ENCODE data around the gene HAPLN2. TPM values are rescaled to one million over a fixed set of nuclear protein-coding genes. Genes with fewer than 3 reads are reported as not detected.

The HAPLN2 gene
- total and polyA plus RNA-seq, 2 experiments from 2014 or later: not detected

GRCh38 chr1:156666862-156667609, 47.8 kb downstream of the HAPLN2 start:
- Histone ChIP-seq H3K36me3 (replicated peaks; ENCODE audit: insufficient read depth, low read depth) (no peaks in the 10 kb centered on the region), H3K9me3 (ENCODE audit: low read depth) (no peaks in the 10 kb centered on the region), H2AFZ (no peak overlapping the region), H4K20me1 (ENCODE audit: insufficient read depth, poor library complexity, severe bottlenecking) (no peaks in the 10 kb centered on the region), H3K27me3 (no peaks in the 10 kb centered on the region), H3K4me1 (ENCODE audit: insufficient read depth) (peaks cover 60% of the 10 kb centered on the region), H3K79me2 (no peaks in the 10 kb centered on the region), H3K4me2 (no peak overlapping the region), H3K27ac (peak overlapping the region; percentile 86), H3K4me3 (no peak overlapping the region), H3K9me2 (replicated peaks; ENCODE audit: insufficient read depth) (no peaks in the 10 kb centered on the region)
- TF ChIP-seq, protein P1, sequence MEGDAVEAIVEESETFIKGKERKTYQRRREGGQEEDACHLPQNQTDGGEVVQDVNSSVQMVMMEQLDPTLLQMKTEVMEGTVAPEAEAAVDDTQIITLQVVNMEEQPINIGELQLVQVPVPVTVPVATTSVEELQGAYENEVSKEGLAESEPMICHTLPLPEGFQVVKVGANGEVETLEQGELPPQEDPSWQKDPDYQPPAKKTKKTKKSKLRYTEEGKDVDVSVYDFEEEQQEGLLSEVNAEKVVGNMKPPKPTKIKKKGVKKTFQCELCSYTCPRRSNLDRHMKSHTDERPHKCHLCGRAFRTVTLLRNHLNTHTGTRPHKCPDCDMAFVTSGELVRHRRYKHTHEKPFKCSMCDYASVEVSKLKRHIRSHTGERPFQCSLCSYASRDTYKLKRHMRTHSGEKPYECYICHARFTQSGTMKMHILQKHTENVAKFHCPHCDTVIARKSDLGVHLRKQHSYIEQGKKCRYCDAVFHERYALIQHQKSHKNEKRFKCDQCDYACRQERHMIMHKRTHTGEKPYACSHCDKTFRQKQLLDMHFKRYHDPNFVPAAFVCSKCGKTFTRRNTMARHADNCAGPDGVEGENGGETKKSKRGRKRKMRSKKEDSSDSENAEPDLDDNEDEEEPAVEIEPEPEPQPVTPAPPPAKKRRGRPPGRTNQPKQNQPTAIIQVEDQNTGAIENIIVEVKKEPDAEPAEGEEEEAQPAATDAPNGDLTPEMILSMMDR (IDR thresholded peaks at IDR 0.05; ENCODE audit: poor library complexity): no peak
- no peak for TF ChIP-seq EZH2phosphoT487 (IDR thresholded peaks at IDR 0.05; ENCODE audit: low read depth, severe bottlenecking, unreplicated experiment)
- TF ChIP-seq EZH2 (IDR thresholded peaks at IDR 0.05; ENCODE audit: borderline replicate concordance): no peak
- DNase-seq (ENCODE audit: low spot score): no peak
- 87% methylated on average over 8 of the region's 9 CpGs for WGBS (ENCODE audit: low lambda C conversion rate, missing lambda C conversion rate)

DNA sequence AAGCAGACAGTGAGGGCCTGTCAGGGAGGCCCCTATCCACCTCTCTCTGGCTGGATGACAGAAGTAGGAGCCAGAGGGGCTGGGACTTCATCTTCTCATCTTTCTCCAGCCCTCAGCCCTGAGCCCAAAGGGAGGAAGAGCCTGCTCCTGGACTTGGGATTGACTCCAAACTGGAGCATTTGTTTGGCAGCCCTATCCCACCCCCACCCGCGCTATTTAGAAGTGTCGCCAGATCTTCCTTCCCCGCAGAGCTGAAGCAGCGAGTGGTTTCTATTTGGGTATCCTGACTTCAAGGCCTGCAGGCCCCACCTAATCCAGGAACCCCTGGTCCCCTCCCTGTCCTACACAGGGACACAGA, 48.4 kb downstream of the HAPLN2 start:
- 74% methylated on average over 5 of the region's 5 CpGs for WGBS (ENCODE audit: low lambda C conversion rate, missing lambda C conversion rate)

GRCh38 chr1:156667968-156668709, 48.9 kb downstream of the HAPLN2 start:
- no peak overlapping the region for H2AFZ ChIP-seq
- TF ChIP-seq EZH2phosphoT487 (IDR thresholded peaks at IDR 0.05; ENCODE audit: low read depth, severe bottlenecking, unreplicated experiment): no peak
- no peak for TF ChIP-seq EZH2 (IDR thresholded peaks at IDR 0.05; ENCODE audit: borderline replicate concordance)
- TF ChIP-seq, protein P1 (IDR thresholded peaks at IDR 0.05; ENCODE audit: poor library complexity): no peak
- H3K27ac ChIP-seq: peak overlapping the region; percentile 86
- H3K36me3 ChIP-seq (replicated peaks; ENCODE audit: insufficient read depth, low read depth): no peaks in the 10 kb centered on the region
- peaks cover 50% of the 10 kb centered on the region for H3K4me1 ChIP-seq (ENCODE audit: insufficient read depth)
- no peak for DNase-seq (ENCODE audit: low spot score)
- H3K79me2 ChIP-seq: no peaks in the 10 kb centered on the region
- H3K27me3 ChIP-seq: no peaks in the 10 kb centered on the region
- WGBS (ENCODE audit: low lambda C conversion rate, missing lambda C conversion rate): 62% methylated on average over 8 of the region's 9 CpGs
- no peak overlapping the region for H3K4me3 ChIP-seq
- H3K4me2 ChIP-seq: peak overlapping the region; percentile 19
- H3K9me3 ChIP-seq (ENCODE audit: low read depth): no peaks in the 10 kb centered on the region
- H3K9me2 ChIP-seq (replicated peaks; ENCODE audit: insufficient read depth): no peaks in the 10 kb centered on the region
- no peaks in the 10 kb centered on the region for H4K20me1 ChIP-seq (ENCODE audit: insufficient read depth, poor library complexity, severe bottlenecking)

More for the DNA sequence above, 48.4 kb downstream of the HAPLN2 start:
- TF ChIP-seq EZH2 (IDR thresholded peaks at IDR 0.05; ENCODE audit: borderline replicate concordance): no peak
- TF ChIP-seq, protein P1 (IDR thresholded peaks at IDR 0.05; ENCODE audit: poor library complexity): no peak
- TF ChIP-seq EZH2phosphoT487 (IDR thresholded peaks at IDR 0.05; ENCODE audit: low read depth, severe bottlenecking, unreplicated experiment): no peak
- Histone ChIP-seq H3K4me2 (peak overlapping the region; percentile 19), H3K27ac (peak overlapping the region; percentile 86), H3K36me3 (replicated peaks; ENCODE audit: insufficient read depth, low read depth) (no peaks in the 10 kb centered on the region), H3K9me2 (replicated peaks; ENCODE audit: insufficient read depth) (no peaks in the 10 kb centered on the region), H3K4me1 (ENCODE audit: insufficient read depth) (peaks cover 55% of the 10 kb centered on the region), H3K4me3 (no peak overlapping the region), H4K20me1 (ENCODE audit: insufficient read depth, poor library complexity, severe bottlenecking) (no peaks in the 10 kb centered on the region), H2AFZ (no peak overlapping the region), H3K9me3 (ENCODE audit: low read depth) (no peaks in the 10 kb centered on the region), H3K79me2 (no peaks in the 10 kb centered on the region), H3K27me3 (no peaks in the 10 kb centered on the region)
- DNase-seq (ENCODE audit: low spot score): peak; percentile 50

All from hepatocyte (in vitro differentiated cells).